Activated T-cell treated with anti-CD3 and anti-CD28 coated beads, Interleukin-2, amount 50 U/mL, for 4 hours (primary cell): ENCODE results near the gene UBN2. TPM values are rescaled to one million over a fixed set of nuclear protein-coding genes. Genes with fewer than 3 reads are reported as not detected.
A peak's percentile ranks its signal among the peaks of the same experiment; 100 is the strongest.
"Not testable (repeated sequence)": the region's sequence is repeated elsewhere in the genome, so short reads cannot be mapped to it uniquely, and the experiment has no call there.

Experiments
- ATAC-seq, 2 donors: fragments of 200-7000 bp; cut with Tn5 transposase; one replicate each; pipeline ENCODE4 v1.10.0; 2021
- DNase-seq: peaks from one replicate; pipeline ENCODE4 v3.0.0-alpha.2; 2020
- H3K27me3 Mint-ChIP-seq: one replicate; pipeline ENCODE4 v1.8.0; 2021; ENCODE audit warnings: low read depth, mixed read lengths
- H3K36me3 Mint-ChIP-seq: one replicate; pipeline ENCODE4 v1.8.0; 2022; ENCODE audit warnings: mixed read lengths; ENCODE audit not compliant: insufficient read depth
- H3K4me1 Mint-ChIP-seq: one replicate; pipeline ENCODE4 v1.8.0; 2021; ENCODE audit warnings: low read depth, mixed read lengths
- H3K4me3 Mint-ChIP-seq: one replicate; pipeline ENCODE4 v1.8.0; 2021; ENCODE audit warnings: mild to moderate bottlenecking, moderate library complexity, mixed read lengths
- H3K9me3 Mint-ChIP-seq: one replicate; pipeline ENCODE4 v1.8.0; 2021; ENCODE audit warnings: mixed read lengths
- total RNA-seq, 3 donors: library from RNA; stranded (reverse); gene quantifications; one replicate each; pipeline ENCODE4 v1.2.1, GENCODE V29; 2021

The UBN2 gene
- total RNA-seq, 3 donors from 2014 or later, result 5.9 to 8.2 (median 6.7) TPM

DNA sequence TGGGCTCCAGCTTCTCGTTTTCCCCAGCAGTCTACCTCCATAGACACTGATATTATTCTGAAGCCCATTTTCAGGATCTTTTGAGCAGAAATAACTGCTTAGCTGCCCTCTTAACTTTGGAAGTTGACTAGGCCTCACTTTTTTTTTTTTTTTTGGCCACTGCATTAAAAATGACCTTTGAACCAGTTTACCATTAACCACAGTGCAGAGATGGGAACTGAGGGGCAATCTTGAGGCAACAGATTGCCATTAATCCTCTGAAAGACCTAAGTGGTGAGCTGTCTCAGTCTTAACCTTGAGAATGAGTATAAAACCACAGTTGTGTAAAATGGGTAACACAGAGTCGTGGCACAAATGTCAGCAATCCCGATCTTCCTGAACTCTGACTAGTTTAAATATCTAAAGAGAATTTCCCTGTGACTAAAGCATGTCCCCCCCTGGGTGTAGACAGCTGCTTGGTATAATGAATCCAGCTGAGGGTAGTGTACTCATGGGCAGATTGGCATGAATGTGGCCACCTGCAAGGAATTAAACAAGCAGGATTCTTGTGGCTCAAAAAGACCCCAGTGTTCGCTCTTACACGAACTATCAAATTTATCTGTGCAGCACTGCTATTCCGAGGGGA lies 64.0 kb downstream of the UBN2 start:
- Mint-ChIP-seq H3K27me3 (no peaks in the 10 kb centered on the region), H3K4me1 (no peaks in the 10 kb centered on the region), H3K9me3 (no peaks in the 10 kb centered on the region), H3K4me3 (no peak overlapping the region), H3K36me3 (peaks cover 29% of the 10 kb centered on the region)
- DNase-seq (no peak), ATAC-seq (no peak)

DNA sequence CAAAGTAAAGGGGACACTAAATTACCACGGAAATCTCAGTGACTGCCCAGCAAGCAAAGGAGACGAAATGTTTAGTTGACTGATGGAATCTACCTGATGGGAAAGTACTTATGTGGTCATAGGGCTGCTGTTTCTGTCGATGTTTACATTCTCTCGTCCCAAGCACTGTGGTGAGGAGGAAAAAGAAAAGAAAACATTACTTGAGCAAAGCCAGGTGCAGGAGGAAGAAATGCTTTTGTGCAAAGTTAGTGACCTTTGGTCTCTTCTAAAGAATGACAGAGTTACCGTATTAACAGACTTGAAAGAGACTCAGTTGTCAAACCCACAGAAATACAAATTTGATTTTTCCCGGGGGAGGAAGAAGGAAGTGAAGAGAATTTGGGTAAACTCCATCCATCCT lies 66.8 kb downstream of the UBN2 start:
- Mint-ChIP-seq H3K36me3 (peaks cover 26% of the 10 kb centered on the region), H3K9me3 (no peaks in the 10 kb centered on the region), H3K4me3 (no peak overlapping the region), H3K27me3 (no peaks in the 10 kb centered on the region), H3K4me1 (no peaks in the 10 kb centered on the region)
- DNase-seq (no peak), ATAC-seq (no peak)

DNA sequence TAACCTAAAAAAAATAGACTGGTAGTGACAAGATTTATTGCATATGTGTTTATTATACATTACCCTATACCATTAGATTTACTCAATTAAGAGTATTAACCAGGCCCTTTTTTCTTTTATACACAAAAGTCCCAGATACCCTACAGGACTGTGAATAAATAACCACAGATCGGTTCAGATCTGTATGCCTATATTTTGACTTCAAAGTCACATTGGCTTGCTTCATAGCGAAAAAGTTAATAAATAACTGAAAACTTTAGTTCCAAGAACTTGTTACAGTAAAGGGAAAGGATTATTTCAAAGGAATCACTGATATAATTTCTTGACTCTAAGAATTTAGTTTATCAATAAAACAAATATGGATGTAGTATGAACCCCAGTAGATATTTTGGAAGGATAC lies 68.3 kb downstream of the UBN2 start:
- no peak for DNase-seq
- H3K27me3 Mint-ChIP-seq, result no peaks in the 10 kb centered on the region
- H3K4me3 Mint-ChIP-seq, result no peak overlapping the region
- H3K9me3 Mint-ChIP-seq, result no peaks in the 10 kb centered on the region
- H3K4me1 Mint-ChIP-seq, result no peaks in the 10 kb centered on the region
- ATAC-seq, result no peak
- H3K36me3 Mint-ChIP-seq, result peaks cover 18% of the 10 kb centered on the region

DNA sequence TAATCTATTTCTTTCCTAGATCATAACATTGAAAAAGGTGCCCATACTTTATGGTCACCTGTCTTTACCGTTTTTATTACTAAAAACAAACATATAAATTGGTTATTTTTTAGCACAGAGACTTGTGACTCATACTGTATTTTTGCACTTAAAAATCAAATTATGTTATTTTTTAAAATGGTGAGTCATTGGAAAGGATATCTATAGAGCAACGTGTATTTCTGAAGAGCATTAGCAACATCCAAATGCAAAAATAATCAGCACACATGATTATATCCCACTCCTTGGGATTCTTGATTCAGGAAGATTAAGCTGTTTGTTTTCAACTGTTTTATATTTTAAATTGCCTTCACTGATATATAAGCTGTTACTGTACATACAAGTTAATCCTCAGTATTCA lies 69.4 kb downstream of the UBN2 start:
- no peaks in the 10 kb centered on the region for H3K4me1 Mint-ChIP-seq
- peaks cover 14% of the 10 kb centered on the region for H3K36me3 Mint-ChIP-seq
- H3K27me3 Mint-ChIP-seq, result no peaks in the 10 kb centered on the region
- ATAC-seq (no peak), DNase-seq (no peak)
- H3K4me3 Mint-ChIP-seq, result no peak overlapping the region
- H3K9me3 Mint-ChIP-seq, result no peaks in the 10 kb centered on the region

DNA sequence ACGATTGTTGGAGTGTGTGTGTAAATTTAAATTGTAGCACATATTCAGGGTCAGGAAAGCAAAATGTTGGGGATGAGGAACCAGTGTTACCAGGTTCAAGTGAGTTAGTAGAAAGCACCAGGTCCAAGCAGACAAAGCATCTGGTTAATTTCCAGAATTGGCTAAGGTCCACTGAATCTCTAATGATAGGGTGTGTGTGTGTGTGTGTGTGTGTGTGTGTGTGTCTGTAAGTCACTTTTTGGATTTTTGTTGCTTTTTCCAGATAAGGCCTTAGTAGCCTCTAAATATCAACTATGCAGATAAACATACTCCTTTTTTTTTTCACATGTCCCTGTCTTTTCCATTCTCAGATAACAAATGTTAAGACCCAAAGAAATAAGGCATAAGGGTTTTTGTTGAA lies 73.5 kb downstream of the UBN2 start:
- no peaks in the 10 kb centered on the region for H3K27me3 Mint-ChIP-seq
- no peaks in the 10 kb centered on the region for H3K4me1 Mint-ChIP-seq
- no peak overlapping the region for H3K4me3 Mint-ChIP-seq
- DNase-seq (no peak), ATAC-seq (no peak)
- no peaks in the 10 kb centered on the region for H3K9me3 Mint-ChIP-seq
- H3K36me3 Mint-ChIP-seq, result peaks cover 4% of the 10 kb centered on the region

DNA sequence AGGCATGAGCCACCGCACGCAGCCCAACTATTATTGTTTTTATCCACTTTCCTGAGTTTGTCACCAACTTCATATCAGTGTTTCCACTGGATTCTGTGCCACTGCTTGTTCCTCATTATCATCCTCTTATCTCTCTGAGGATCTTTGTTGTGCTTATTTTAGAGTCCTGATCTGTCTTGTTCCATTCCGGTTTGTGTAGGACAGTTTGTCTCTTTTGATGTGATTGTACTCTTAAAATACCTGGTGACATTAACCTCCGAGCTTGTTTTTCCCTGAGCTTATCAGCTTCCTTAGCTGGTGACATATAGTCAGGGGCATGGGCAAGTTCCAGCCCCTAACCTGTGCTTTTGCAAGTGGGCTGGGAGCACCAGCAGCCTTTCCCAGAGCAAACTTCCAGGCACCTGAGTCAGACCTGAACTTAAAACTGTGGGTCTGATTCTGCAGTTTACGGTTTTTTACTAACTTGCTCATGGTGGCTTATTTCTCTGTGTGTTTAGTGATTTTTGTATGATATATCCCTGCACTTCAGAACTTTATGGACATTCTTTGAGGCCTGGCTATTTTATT lies 87.0 kb downstream of the UBN2 start:
- Mint-ChIP-seq H3K27me3 (no peaks in the 10 kb centered on the region), H3K9me3 (no peaks in the 10 kb centered on the region), H3K4me1 (no peaks in the 10 kb centered on the region), H3K36me3 (no peaks in the 10 kb centered on the region), H3K4me3 (no peak overlapping the region)
- ATAC-seq (no peak), DNase-seq (no peak)

DNA sequence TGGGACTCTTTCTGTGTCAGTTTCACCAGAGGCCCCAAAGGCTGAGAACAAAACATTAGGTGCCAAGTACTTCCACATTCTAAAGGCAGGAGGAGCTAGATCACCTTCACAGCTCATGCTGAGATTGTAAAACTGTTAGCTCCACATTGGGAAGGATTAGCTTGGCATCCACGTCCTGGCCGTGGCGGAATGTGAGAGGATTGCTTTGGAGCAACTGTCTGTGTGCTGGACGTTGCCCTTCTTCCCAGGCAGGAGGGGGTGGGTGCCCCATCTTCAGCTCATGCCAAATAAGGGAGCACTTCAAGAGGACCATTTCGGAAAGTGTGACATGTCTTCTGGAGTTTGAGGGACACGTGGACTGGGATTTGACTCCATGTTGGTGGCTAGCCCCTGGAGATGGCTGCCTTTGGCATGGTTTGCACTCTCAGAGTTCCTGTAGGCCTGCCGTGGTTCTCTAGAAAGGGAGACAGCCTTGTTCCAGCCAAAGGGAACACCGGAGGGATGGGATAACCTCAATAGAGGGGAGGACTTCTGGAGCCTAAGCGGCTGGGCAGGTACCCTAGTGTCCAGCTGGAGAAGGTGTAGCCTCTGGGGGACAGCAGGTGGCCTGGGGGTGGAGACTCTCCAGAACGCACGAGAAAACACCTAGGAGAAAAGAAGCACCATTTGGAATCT lies 90.2 kb downstream of the UBN2 start:
- DNase-seq, result no peak
- Mint-ChIP-seq H3K36me3 (no peaks in the 10 kb centered on the region), H3K9me3 (no peaks in the 10 kb centered on the region)

DNA sequence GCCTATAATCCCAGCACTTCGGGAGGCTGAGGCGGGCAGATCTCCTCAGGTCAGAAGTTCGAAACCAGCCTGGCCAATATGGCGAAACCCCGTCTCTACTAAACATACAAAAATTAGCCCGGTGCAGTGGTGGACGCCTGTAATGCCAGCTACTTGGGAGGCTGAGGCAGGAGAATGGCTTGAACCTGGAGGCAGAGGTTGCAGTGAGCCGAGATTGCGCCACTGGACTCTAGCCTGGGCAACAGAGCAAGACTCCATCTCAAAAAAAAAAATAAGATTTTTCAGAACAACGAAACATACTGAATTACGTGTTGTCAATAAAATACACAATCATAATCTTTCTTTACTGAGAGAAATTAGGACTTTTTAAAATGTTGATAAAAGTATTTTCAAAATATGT lies 93.7 kb downstream of the UBN2 start:
- not testable (repeated sequence) for H3K4me3 Mint-ChIP-seq, ATAC-seq, H3K36me3 Mint-ChIP-seq, H3K9me3 Mint-ChIP-seq, H3K27me3 Mint-ChIP-seq, H3K4me1 Mint-ChIP-seq, DNase-seq

More for the DNA sequence above, 90.2 kb downstream of the UBN2 start:
- ATAC-seq, result no peak
- no peaks in the 10 kb centered on the region for H3K27me3 Mint-ChIP-seq
- H3K4me1 Mint-ChIP-seq, result no peaks in the 10 kb centered on the region
- H3K4me3 Mint-ChIP-seq, result no peak overlapping the region

DNA sequence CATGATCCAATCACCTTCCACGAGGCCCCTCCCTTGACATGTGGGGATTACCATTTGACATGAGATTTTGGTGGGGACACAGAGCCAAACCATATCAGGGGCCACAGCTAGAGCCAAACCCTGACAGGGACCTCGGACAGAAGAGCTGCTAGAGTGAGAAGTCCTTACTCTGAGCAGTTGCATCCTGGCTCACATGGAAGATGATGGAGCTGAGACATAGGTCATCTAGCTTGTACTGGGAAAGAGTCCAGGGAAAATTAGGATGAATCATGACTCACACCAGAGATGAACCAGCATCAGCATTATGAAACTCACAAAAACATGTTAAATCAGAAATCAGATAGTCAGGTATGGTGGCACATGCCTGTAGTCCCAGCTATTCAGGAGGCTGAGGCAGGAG lies 97.3 kb downstream of the UBN2 start:
- peaks cover 11% of the 10 kb centered on the region for H3K4me1 Mint-ChIP-seq
- ATAC-seq, result no peak
- H3K9me3 Mint-ChIP-seq, result no peaks in the 10 kb centered on the region
- DNase-seq, result no peak
- no peaks in the 10 kb centered on the region for H3K27me3 Mint-ChIP-seq
- H3K36me3 Mint-ChIP-seq, result no peaks in the 10 kb centered on the region
- H3K4me3 Mint-ChIP-seq, result no peak overlapping the region

DNA sequence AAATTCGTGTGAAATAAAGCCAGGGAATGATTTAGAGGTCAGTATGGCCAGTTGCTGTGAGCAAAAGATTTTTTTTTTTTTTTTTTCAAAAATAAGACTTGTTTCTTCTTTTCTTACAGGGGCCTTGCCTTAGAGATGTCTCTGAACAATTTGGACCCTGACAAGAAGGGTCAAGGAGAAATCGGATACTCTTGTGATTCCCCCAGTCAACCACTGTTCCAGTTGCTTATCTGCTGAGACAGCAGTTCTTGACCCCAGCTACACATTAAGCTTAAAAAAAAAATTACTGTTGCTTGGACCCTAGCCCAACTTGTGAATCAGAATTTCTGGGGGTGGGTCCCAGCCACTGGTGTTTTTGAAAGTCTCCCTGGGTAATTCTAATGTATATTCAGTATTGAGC lies 98.1 kb downstream of the UBN2 start:
- no peak overlapping the region for H3K4me3 Mint-ChIP-seq
- peaks cover 11% of the 10 kb centered on the region for H3K4me1 Mint-ChIP-seq
- no peak for ATAC-seq
- no peaks in the 10 kb centered on the region for H3K9me3 Mint-ChIP-seq
- H3K36me3 Mint-ChIP-seq, result no peaks in the 10 kb centered on the region
- no peak for DNase-seq
- H3K27me3 Mint-ChIP-seq, result no peaks in the 10 kb centered on the region

DNA sequence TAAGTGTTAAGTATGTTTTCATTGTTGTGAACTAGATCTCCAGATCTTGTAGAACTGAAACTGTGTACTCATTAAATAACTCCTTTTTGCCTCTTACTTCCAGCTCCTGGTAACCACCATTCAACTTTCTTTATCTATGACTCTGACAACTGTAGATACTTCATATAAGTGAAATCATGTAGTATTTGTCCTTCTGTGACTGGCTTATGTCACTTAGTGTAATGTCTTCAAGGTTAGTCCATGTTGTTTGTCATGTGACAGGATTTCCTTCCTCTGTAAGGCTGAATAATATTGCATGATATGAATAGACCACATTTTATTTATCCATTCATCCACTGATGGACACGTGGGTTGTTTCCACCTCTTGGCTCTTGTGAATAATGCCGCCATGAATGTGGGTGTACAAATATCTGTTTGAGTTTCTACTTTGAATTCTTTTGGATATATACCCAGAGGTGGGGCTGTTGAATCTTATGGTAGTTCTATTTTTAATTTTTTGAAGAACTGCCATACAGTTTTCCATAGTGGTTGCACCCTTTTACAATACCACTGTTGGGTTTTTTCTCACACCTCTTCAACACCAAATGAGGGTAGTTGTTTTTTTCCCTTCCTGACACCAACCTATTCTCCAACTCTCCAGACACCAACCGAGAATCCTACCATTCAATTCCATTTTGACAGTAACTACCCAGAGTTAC lies 99.4 kb downstream of the UBN2 start:
- ATAC-seq, result peak; percentile 72 to 84
- Mint-ChIP-seq H3K4me3 (no peak overlapping the region), H3K27me3 (no peaks in the 10 kb centered on the region), H3K4me1 (peaks cover 11% of the 10 kb centered on the region), H3K36me3 (no peaks in the 10 kb centered on the region), H3K9me3 (no peaks in the 10 kb centered on the region)
- DNase-seq, result no peak

DNA sequence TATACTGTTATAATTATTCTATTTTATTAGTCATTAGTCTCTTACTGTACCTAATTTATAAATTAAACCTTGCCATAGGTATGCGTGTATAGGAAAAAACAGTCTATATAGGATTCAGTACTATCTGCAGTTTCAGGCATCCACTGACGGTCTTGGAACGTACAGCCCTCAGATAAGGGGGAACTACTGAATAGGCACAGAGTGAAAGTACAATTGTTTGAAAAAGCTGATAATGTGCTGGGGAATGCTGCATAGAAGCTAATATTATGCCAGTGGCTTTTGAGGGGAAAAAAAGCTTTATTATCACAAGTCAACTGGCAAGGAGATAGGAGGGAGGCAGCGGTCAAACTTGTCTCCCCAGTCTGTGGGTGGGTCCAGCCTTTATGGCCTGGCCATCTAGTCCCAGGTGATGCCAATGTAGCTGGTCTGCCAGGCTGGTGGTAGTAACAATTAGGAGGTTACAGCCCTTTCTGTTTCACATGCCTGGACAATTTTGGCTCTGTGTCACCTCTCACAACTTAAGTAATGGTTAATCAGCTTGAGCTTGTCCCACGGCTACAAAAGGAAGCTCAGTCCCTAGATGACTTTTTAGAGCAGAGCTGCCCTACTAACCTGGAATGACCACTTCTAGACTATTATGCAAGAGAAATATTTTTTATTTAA lies 101.8 kb downstream of the UBN2 start:
- no peak for ATAC-seq
- no peak for DNase-seq
- Mint-ChIP-seq H3K27me3 (no peaks in the 10 kb centered on the region), H3K4me1 (peaks cover 11% of the 10 kb centered on the region), H3K9me3 (no peaks in the 10 kb centered on the region), H3K36me3 (no peaks in the 10 kb centered on the region), H3K4me3 (no peak overlapping the region)

DNA sequence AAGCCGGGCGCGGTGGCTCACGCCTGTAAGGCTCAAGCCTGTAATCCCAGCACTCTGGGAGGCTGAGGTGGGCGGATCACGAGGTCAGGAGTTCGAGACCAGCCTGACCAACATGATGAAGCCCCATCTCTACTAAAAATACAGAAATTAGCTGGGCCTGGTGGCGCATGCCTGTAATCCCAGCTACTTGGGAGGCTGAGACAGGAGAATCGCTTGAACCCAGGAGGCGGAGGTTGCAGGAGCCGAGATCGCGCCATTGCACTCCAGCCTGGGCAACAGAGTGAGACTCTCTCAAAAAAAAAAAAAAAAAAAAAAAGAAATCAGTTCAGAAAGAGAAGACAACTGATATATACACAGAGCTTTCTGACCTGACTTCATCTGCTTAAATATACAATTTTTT lies 102.4 kb downstream of the UBN2 start:
- ATAC-seq, DNase-seq, H3K9me3 Mint-ChIP-seq, H3K4me3 Mint-ChIP-seq, H3K36me3 Mint-ChIP-seq, H3K27me3 Mint-ChIP-seq: not testable (repeated sequence)
- peaks cover 11% of the 10 kb centered on the region for H3K4me1 Mint-ChIP-seq

DNA sequence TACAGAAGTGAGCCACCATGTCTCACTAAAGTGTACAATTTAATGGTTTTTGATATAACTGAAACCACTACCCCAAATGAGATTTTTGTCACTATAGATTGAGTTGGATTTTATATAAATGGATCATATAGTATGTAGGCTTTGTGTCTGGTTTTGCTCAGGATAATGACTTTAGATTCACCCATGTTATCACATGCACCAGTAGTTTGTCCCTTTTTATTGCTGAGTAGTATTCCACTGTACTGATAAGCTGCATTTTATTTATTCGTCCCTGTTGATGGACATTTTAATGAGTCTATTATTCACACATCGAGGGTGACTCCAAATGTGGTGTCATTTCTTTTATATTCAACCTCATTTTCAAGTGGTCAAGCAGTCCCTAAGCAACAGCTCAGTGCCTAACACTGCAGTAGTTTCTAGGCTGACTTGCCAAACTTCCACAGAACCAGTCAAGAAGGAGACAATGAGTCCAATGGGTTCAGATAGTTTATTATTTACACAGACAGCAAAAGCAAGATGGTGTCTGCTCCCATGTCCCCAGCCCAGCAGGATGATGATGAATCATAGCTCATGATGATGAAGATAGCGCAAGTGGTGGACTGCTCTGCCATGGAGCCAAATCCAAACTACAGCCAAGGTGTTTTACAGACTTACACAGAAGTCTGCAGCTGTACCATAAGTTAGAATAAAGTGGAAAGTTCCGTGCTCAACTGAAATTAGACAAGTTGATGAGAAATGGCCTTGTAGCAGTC lies 103.5 kb downstream of the UBN2 start:
- DNase-seq (no peak), ATAC-seq (no peak)
- no peaks in the 10 kb centered on the region for H3K27me3 Mint-ChIP-seq
- no peak overlapping the region for H3K4me3 Mint-ChIP-seq
- H3K4me1 Mint-ChIP-seq, result peaks cover 17% of the 10 kb centered on the region
- no peaks in the 10 kb centered on the region for H3K36me3 Mint-ChIP-seq
- peaks cover 4% of the 10 kb centered on the region for H3K9me3 Mint-ChIP-seq
